Activated CD4-positive, CD25-positive, alpha-beta regulatory T cell treated with anti-CD3 and anti-CD28 coated beads, Interleukin-2, amount 50 U/mL, for 16 hours (primary cell): Measurements from ENCODE around the gene MTF2.
"Not testable (repeated sequence)": the region's sequence is repeated elsewhere in the genome, so short reads cannot be mapped to it uniquely, and the experiment has no call there.

Source experiments
- DNase-seq: peaks from one replicate; pipeline ENCODE4 v3.0.0-alpha.2; 2020; ENCODE audit warnings: low read depth, low spot score

Gene MTF2

GRCh38 chr1:93140106-93140505 lies 61.0 kb downstream of the MTF2 start:
- DNase-seq = no peak

GRCh38 chr1:93142161-93142560 lies 63.1 kb downstream of the MTF2 start:
- no peak for DNase-seq

DNA sequence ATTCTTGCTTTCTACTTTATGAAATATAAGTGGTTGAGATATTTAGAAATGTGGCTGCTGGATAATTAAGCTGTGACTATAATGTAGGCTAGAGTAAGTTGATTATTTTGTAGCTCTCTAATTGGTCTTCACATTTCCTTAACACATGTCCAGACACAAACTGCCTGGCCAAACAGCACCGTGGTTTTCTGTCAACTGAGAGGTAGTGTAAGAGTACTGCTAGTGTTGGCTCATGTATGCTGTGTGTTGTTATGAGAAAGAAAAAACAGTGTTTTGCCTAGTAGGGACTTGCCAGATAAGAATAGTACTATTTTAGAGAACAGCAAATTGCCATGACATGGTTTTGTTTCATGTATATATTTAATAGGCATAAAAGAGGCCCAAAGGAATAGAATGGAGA lies 64.1 kb downstream of the MTF2 start:
- DNase-seq = no peak

DNA sequence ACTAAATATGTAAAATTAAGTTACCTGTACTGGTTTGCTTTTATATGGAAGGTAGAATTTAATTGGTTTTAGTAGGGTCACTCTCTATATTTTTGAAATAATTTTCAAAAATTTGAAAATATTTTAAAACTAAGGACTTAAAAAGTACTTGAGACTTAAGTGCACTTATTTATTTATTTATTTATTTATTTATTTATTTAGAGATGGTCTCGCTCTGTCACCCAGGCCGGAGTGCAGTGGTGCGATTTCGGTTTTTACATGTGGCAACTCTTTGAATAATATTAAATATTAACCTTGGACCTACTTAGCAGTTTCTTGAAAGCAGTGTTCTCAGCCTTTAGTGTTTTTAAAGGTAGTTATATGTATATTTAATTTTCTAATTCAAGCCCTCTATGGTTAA lies 64.7 kb downstream of the MTF2 start:
- no peak for DNase-seq

DNA sequence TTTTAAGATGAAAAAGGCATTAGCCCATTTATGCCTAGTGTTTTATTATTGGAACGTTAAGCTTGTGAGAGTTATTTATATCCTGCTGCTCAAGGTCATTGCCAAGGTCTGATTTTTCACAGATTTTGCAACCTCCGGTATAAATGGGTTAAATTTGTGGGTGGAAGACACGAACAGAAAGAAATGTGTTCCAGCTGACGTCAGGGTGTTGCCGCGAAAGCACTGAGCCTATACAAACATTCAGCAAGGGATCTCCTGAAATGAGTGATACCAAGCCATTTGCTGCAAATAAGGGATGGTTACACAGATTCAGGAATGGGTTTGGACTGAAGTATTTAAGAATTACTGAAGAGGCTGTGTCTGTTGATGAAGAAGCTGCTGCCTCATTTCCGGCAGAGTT lies 68.9 kb downstream of the MTF2 start:
- DNase-seq = no peak

DNA sequence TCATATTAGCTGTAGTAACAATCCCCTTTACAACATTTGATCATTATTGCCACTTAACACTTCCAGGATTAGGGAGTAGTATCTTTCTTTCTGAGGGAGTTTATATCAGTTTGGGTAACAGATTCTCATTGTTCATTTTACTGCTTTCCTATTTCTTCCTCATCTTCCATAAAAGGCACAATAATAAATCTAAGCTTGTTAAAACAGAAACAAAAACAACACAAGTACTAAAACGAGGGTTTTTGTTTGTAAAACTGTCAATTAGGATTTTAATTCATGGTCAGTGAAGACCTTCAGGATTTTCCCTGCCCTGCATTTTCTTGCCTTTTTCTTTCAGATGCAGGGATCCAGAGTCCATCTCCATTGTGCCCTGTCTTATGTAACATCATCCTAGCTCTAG lies 71.6 kb downstream of the MTF2 start:
- DNase-seq = no peak

DNA sequence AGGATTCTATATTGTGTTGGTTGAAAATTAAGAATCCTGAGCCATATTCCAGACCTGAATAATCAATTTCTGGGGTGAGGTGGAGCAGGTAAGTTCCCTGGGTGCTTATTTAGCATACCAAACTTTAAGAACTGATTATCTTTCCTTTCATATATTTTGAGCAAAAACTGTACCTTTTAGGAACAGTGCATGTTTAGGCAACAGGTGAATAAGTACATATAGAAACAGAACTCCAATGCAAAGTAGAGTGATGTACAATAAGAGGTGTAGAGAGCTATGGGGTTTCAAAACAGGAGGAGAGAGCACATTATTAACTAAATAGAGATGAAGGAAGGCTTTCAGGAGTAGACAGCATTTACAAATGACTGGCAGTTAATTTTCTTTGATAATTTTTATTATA lies 72.4 kb downstream of the MTF2 start:
- DNase-seq = no peak

DNA sequence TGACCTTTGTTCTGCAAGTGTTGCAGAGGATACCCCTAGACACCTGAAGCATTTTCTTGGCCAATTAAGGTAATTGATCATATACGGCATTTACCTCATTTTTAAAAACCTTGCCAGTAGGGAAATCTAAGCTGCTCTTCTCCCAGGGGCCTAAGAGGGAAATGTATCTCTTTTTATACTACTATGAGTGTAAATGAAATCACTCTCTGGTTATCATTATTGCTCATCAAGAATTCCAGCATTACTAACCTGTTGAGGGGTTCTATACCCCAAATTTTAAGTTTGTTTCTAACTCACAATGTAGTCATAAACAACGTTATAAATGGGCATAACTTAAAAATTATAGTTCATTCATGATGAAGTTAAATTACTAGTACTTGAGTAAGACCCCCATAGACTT lies 73.8 kb downstream of the MTF2 start:
- no peak for DNase-seq

GRCh38 chr1:93154898-93155297 lies 75.8 kb downstream of the MTF2 start:
- DNase-seq = no peak

DNA sequence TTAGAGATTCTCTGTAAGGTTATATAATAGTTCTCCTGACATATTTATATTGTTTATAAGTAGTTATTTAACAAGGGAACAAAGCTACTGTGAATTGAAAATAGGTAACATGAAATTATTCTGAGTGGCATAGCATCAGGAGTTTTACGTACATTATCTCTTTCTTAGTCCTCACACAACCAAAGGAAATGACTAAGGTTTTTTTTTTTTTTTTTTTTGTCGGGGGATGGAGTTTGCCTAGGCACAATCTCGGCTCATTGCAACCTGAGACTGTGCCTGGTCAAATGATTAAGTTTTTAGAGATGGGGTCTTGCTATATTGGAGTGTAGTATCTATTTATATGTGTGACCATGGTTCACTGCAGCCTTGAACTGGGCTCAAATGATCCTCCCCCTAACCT lies 76.3 kb downstream of the MTF2 start:
- no peak for DNase-seq

DNA sequence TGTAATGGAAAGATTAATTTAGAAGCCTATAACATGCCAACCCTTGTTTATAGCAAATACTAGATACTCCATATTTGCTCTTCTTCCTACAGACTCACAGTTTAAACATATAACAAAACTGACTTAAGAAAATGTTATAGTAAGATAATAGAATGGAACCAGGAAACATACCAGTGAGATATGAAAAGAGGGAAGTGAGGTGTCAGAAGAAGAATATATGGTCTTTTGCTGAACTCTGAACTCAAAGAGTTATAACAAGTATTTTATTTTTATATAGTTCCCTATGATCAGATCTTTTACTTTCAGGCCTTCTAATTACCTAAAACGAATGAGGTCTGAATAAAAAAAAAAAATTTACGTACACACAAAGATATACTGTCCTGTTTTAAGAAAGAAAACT lies 80.3 kb downstream of the MTF2 start:
- DNase-seq = no peak

DNA sequence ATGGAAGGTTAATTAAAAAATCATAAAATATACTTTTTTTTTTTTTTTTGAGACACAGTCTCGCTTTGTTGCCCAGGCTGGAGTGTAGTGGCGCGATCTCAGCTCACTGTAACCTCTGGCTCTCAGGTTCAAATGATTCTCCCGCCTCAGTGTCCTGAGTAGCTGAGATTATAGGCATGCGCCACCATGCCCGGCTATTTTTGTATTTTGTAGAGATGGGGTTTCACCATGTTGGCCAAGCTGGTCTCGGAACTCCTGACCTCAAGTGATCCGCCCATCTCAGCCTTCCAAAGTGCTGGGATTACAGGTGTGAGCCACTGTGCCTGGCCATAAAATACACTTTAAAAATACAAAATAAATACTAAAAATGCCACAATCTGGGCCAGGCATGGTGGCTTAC lies 84.2 kb downstream of the MTF2 start:
- DNase-seq = not testable (repeated sequence)

DNA sequence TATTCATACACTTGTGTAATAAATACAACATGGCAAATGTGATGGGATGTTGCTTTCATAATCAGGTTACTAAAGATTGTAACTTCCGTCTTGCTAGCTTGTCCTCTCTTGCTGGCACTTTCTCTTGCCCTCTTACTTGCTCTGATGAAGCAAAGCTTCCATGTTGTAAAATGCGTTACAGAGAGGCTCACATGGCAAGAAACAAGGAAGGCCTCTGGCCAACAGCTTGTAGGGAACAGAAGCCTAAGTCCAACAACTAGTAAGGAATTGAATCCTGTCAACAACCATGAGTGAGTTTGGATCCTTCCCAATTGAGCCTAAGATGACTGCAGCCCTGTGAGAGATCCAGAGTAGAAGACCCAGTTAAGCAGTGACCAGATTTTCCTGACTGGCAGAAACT lies 85.7 kb downstream of the MTF2 start:
- no peak for DNase-seq

DNA sequence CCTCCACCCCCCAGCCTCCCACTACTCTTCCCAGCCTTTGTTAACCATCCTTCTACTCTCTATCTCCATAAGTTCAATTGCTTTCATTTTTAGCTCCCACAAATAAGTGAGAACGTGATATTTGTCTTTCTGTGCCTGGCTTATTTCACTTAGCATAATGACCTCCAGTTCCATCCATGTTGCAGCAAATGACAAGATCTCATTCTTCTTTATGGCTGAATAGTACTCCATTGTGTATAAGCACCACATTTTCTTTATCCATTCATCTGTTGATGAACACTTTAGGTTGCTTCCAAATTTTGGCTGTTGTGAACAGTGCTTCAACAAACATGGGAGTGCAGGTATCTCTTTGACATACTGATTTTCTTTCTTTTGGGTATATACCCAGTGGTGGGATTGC lies 86.8 kb downstream of the MTF2 start:
- not testable (repeated sequence) for DNase-seq

DNA sequence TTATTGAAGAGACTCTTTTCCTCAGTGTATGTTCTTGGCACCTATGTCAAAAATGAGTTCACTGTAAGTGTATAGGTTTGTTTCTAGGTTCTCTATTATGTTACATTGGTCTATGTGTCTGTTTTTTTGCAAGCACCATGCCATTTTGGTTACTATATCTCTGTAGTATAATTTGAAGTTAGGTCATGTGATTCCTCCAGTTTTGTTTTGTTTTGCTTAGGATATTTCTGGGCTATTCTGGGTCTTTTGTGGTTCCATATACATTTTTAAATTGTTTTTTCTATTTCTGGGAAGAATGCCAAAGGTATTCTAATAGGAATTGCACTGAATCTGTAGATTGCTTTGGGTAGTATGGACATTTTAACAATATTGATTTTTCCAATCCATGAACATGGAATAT lies 87.9 kb downstream of the MTF2 start:
- no peak for DNase-seq

DNA sequence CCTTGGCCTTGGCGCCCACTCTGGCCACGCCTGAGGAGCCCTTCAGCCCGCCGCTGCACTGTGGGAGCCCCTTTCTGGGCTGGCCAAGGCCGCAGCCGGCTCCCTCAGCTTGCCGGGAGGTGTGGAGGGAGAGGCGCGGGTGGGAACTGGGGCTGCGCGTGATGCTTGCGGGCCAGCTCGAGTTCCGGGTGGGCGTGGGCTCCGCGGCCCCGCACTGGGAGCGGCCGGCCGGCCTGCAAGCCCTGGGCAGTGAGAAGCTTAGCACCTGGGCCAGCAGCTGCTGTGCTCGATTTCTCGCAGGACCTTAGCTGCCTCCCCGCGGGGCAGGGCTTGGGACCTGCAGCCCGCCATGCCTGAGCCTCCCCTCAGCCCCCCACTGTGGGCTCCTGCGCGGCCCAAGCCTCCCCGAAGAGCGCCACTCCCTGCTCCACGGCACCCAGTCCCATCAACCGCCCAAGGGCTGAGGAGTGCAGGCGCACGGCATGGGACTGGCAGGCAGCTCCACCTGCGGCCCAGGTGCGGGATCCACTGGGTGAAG lies 91.1 kb downstream of the MTF2 start:
- DNase-seq = not testable (repeated sequence)

DNA sequence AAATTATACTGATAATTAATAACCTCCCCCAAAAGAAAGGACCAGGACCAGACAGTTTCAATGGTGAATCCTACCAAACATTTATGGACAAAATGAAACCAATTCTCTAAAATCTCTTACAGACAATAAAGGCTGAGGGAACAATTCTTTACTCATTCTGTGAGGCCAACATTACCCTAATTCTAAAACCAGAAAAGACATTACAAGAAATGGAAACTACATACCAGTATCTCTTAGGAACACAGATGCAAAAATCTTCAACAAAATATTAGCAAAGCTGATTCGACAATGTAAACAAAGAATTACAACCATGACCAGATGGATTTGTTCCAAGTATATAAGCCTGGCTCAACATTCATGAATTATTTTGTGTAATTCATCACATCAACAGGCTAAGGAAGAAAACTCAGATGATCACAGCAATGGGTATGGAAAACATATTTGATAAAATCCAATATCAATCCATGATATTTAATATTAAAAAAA lies 92.5 kb downstream of the MTF2 start:
- no peak for DNase-seq

GRCh38 chr1:93172778-93173177 lies 93.7 kb downstream of the MTF2 start:
- DNase-seq = no peak

DNA sequence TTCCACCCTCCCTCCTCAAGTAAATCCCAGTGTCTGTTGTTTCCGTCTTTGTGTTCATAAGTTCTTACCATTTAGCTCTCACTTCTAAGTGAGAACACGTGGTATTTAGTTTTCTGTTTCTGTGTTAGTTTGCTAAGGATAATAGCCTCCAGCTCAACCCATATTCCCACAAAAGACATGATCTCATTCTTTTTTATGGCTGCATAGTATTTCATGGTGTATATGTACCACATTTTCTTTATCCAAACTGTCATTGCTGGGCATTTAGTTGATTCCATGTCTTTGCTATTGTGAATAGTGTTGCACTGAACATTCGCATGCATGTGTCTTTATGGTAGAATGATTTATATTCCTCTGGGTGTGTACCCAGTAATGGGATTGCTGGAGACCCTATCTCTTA lies 95.6 kb downstream of the MTF2 start:
- DNase-seq = not testable (repeated sequence)

- no peak for DNase-seq
Observed at GRCh38 chr1:93177991-93178390, 98.9 kb downstream of the MTF2 start.

DNA sequence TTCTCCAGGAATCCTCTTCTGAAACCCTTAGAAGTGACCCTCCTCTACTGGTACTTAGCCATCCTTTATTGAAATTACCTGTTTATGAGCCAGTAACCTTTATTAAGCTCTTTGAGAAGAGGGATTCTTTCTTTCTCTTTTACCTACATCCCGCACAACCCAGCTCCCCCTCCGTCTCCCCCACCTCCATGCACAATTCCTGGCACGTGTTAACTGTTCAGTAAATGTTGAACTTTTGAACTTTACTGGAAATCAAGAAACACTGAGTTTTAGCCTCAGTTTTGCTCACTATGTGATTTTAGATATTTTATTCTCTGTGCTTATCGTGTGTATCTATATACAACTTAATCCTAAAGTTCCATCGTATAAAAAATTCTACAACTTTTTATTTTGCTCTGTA lies 99.3 kb downstream of the MTF2 start:
- DNase-seq = no peak

- DNase-seq = peak; percentile 93
Observed at GRCh38 chr1:93179886-93180722, 101.0 kb downstream of the MTF2 start, which contains the start of gene TMED5. TMED5 (minus strand) TSS chr1:93180413; CDS start chr1:93180242, 171 bp downstream.
